ENCODE measurements around the gene ERC1.

GRCh38 chr12:991350-992333, 619 bp downstream of the ERC1 start:
- TF ChIP-seq POLR2A (IDR thresholded peaks at IDR 0.05; ENCODE audit: low read depth, low read length): no peak
- no peak for TF ChIP-seq EZH2 (IDR thresholded peaks at IDR 0.05; ENCODE audit: borderline replicate concordance, low read depth, low read length, severe bottlenecking)
- TF ChIP-seq, protein P1, sequence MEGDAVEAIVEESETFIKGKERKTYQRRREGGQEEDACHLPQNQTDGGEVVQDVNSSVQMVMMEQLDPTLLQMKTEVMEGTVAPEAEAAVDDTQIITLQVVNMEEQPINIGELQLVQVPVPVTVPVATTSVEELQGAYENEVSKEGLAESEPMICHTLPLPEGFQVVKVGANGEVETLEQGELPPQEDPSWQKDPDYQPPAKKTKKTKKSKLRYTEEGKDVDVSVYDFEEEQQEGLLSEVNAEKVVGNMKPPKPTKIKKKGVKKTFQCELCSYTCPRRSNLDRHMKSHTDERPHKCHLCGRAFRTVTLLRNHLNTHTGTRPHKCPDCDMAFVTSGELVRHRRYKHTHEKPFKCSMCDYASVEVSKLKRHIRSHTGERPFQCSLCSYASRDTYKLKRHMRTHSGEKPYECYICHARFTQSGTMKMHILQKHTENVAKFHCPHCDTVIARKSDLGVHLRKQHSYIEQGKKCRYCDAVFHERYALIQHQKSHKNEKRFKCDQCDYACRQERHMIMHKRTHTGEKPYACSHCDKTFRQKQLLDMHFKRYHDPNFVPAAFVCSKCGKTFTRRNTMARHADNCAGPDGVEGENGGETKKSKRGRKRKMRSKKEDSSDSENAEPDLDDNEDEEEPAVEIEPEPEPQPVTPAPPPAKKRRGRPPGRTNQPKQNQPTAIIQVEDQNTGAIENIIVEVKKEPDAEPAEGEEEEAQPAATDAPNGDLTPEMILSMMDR (IDR thresholded peaks at IDR 0.05; ENCODE audit: extremely low read depth in 1 of 2, insufficient read depth in 1 of 2, low read depth in 1 of 2, low read length in 2 of 2): no peak
- TF ChIP-seq POLR2AphosphoS5 (IDR thresholded peaks at IDR 0.05; ENCODE audit: insufficient read depth, low read depth, low read length): no peak
- TF ChIP-seq, protein P2, sequence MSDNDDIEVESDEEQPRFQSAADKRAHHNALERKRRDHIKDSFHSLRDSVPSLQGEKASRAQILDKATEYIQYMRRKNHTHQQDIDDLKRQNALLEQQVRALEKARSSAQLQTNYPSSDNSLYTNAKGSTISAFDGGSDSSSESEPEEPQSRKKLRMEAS (IDR thresholded peaks at IDR 0.05; ENCODE audit: insufficient read depth, insufficient read length): no peak
- no peak for TF ChIP-seq JUN (IDR thresholded peaks at IDR 0.05; ENCODE audit: borderline replicate concordance, insufficient read depth, insufficient read length, low read depth)
- no peak for TF ChIP-seq MYC (IDR thresholded peaks at IDR 0.05; ENCODE audit: low read depth, low read length)
- no peak for TF ChIP-seq GATA2 (IDR thresholded peaks at IDR 0.05; ENCODE audit: insufficient read depth, insufficient read length, low read depth, low read length)
